Measurements from ENCODE around the gene KIF11.
"Not testable (repeated sequence)": the region's sequence is repeated elsewhere in the genome, so short reads cannot be mapped to it uniquely, and the experiment has no call there.

The KIF11 gene
- total RNA-seq: 1.2 to 4.8 reads per million in 2 donors

- peak; percentile 95 for DNase-seq
These were observed at the start of gene KIF11 for GRCh38 chr10:92592761-92593618. Gene KIF11, plus strand, starts transcription at chr10:92593130. Its CDS starts 246 bp downstream, at chr10:92593376.

GRCh38 chr10:92544296-92544695 lies 48.6 kb upstream of the KIF11 start:
- no peak for DNase-seq

- no peak for DNase-seq
These were observed 47.4 kb upstream of the KIF11 start for GRCh38 chr10:92545556-92545955.

- DNase-seq: no peak
These were observed 45.3 kb upstream of the KIF11 start for GRCh38 chr10:92547676-92548075.

- DNase-seq: no peak
These were observed 42.0 kb upstream of the KIF11 start for GRCh38 chr10:92550924-92551323.

GRCh38 chr10:92552310-92552709 lies 40.6 kb upstream of the KIF11 start:
- no peak for DNase-seq

- DNase-seq: no peak
These were observed 39.0 kb upstream of the KIF11 start for GRCh38 chr10:92553959-92554358.

- no peak for DNase-seq
These were observed 33.9 kb upstream of the KIF11 start for GRCh38 chr10:92559046-92559445.

GRCh38 chr10:92562424-92562823 lies 30.5 kb upstream of the KIF11 start:
- DNase-seq: no peak

GRCh38 chr10:92567952-92568600 lies 24.9 kb upstream of the KIF11 start:
- DNase-seq: no peak

GRCh38 chr10:92569071-92569470 lies 23.9 kb upstream of the KIF11 start:
- DNase-seq: no peak

- DNase-seq: not testable (repeated sequence)
These were observed 23.3 kb upstream of the KIF11 start for GRCh38 chr10:92569663-92570062.

GRCh38 chr10:92571649-92572048 lies 21.3 kb upstream of the KIF11 start:
- no peak for DNase-seq

- no peak for DNase-seq
These were observed 20.4 kb upstream of the KIF11 start for GRCh38 chr10:92572362-92573090.

GRCh38 chr10:92573091-92573797 lies 19.7 kb upstream of the KIF11 start:
- DNase-seq: peak; percentile 19

GRCh38 chr10:92573798-92574547 lies 19.0 kb upstream of the KIF11 start, which contains the start of gene IDE:
Gene IDE, minus strand, starts transcription at chr10:92574093. Its CDS starts 74 bp downstream, at chr10:92574019.
- DNase-seq: peak; percentile 69

GRCh38 chr10:92574548-92575261 lies 18.2 kb upstream of the KIF11 start:
- DNase-seq: no peak

GRCh38 chr10:92575961-92576360 lies 17.0 kb upstream of the KIF11 start:
- no peak for DNase-seq

- not testable (repeated sequence) for DNase-seq
These were observed 10.6 kb upstream of the KIF11 start for GRCh38 chr10:92582347-92582746.

- no peak for DNase-seq
These were observed 2.0 kb upstream of the KIF11 start for GRCh38 chr10:92590623-92591549.

Measured in T-helper 9 cell (primary cell).